PFSK-1 (cell line): ENCODE results near the gene UGT2B17.

ENCODE experiments used
- FOXP2 ChIP-seq: optimal IDR thresholded peaks from 2 replicates; pipeline ENCODE3; 2011; ENCODE audit warnings: borderline replicate concordance, control low read depth, inconsistent platforms; ENCODE audit not compliant: insufficient read depth; ENCODE audit errors: extremely low read length, extremely low read depth
- POLR2AphosphoS5 ChIP-seq: IDR thresholded peaks from 2 replicates; pipeline ENCODE4 v1.6.1; 2012; ENCODE audit warnings: low read depth, mild to moderate bottlenecking, control low read depth, low read length, moderate library complexity
- REST ChIP-seq, 2 experiments: IDR thresholded peaks; 2 replicates each; pipeline versions ENCODE4 v1.6.1 to v1.8.0; 2011 to 2012; ENCODE audit warnings: low read depth in 2 of 2, low read length in 2 of 2, control low read depth in 1 of 2, inconsistent platforms in 1 of 2, mild to moderate bottlenecking in 1 of 2, moderate library complexity in 1 of 2; ENCODE audit not compliant: insufficient read depth in 1 of 2
- SIN3A ChIP-seq: IDR thresholded peaks from 2 replicates; pipeline ENCODE4 v1.6.1; 2012; ENCODE audit warnings: mild to moderate bottlenecking, low read length, moderate library complexity, borderline replicate concordance; ENCODE audit not compliant: insufficient read depth
- TAF1 ChIP-seq: IDR thresholded peaks from 2 replicates; pipeline ENCODE4 v1.6.1; 2012; ENCODE audit warnings: low read length, control low read depth, borderline replicate concordance; ENCODE audit not compliant: insufficient read depth

UGT2B17 gene

GRCh38 chr4:68599150-68599549 is 23.0 kb upstream of the UGT2B17 start:
- TF ChIP-seq TAF1 (no peak), SIN3A (no peak), POLR2AphosphoS5 (no peak), REST (IDR thresholded peaks at IDR 0.05; ENCODE audit: insufficient read depth in 1 of 2, low read depth in 2 of 2, low read length in 2 of 2) (no peak), FOXP2 (no peak)

GRCh38 chr4:68597482-68597881 is 21.4 kb upstream of the UGT2B17 start:
- TF ChIP-seq POLR2AphosphoS5 (no peak), SIN3A (no peak), TAF1 (no peak), FOXP2 (no peak), REST (IDR thresholded peaks at IDR 0.05; ENCODE audit: insufficient read depth in 1 of 2, low read depth in 2 of 2, low read length in 2 of 2) (no peak)

- no peak for TF ChIP-seq SIN3A
- TF ChIP-seq TAF1, result no peak
- TF ChIP-seq FOXP2, result no peak
- TF ChIP-seq POLR2AphosphoS5, result no peak
- TF ChIP-seq REST (IDR thresholded peaks at IDR 0.05; ENCODE audit: insufficient read depth in 1 of 2, low read depth in 2 of 2, low read length in 2 of 2), result no peak
Measured at GRCh38 chr4:68594678-68595077, 18.6 kb upstream of the UGT2B17 start.

- no peak for TF ChIP-seq TAF1
- no peak for TF ChIP-seq POLR2AphosphoS5
- no peak for TF ChIP-seq REST (IDR thresholded peaks at IDR 0.05; ENCODE audit: insufficient read depth in 1 of 2, low read depth in 2 of 2, low read length in 2 of 2)
- no peak for TF ChIP-seq SIN3A
- no peak for TF ChIP-seq FOXP2
Measured at GRCh38 chr4:68593112-68593511, 17.0 kb upstream of the UGT2B17 start.

GRCh38 chr4:68592673-68593072 is 16.6 kb upstream of the UGT2B17 start:
- no peak for TF ChIP-seq FOXP2

GRCh38 chr4:68591204-68591603 is 15.1 kb upstream of the UGT2B17 start:
- TF ChIP-seq TAF1 (no peak), POLR2AphosphoS5 (no peak), FOXP2 (no peak)
